ENCODE data around the gene DIAPH3. TPM values are rescaled to one million over a fixed set of nuclear protein-coding genes. Genes with fewer than 3 reads are reported as not detected.

The DIAPH3 gene
- polyA plus RNA-seq, 2 of the 4 experiments (the other 2 are of a cell fraction), result 10.8 to 13.6 TPM

DNA sequence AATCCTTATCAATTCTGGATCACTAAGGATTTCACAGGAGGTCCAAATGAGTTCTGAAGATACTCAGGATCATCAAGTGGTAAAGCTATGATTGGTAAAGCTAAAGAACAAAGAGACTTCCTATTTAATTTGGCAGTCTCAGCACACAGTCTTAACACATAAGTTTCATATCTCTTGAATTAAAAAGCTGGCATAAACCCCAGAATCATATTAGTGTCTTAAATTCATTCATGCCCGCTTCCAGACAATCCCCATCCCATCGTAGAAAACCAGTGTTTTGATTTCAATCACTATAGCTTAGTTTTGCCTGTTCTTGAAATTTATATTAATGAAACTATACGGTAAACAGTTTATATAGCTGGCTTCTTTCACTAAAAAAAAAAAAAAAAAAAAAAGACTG, 278.7 kb downstream of the DIAPH3 start:
- ATAC-seq (no peak), DNase-seq (ENCODE audit: low read depth in 1 of 2, low spot score in 1 of 2) (no peak), FAIRE-seq (no peak)
- 96% methylated on average over 3 of the region's 3 CpGs for WGBS (ENCODE audit: missing lambda C conversion rate)
- Histone ChIP-seq H3K4me3 (no peak overlapping the region), H3K4me1 (no peaks in the 10 kb centered on the region), H3K9me3 (no peaks in the 10 kb centered on the region), H3K4me2 (no peak overlapping the region), H3K27ac (no peak overlapping the region)
- CTCF ChIA-PET, result no interaction called here
- POLR2A ChIA-PET, result no interaction called here
- TF ChIP-seq, protein P1, sequence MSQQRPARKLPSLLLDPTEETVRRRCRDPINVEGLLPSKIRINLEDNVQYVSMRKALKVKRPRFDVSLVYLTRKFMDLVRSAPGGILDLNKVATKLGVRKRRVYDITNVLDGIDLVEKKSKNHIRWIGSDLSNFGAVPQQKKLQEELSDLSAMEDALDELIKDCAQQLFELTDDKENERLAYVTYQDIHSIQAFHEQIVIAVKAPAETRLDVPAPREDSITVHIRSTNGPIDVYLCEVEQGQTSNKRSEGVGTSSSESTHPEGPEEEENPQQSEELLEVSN (IDR thresholded peaks at IDR 0.05; ENCODE audit: borderline replicate concordance, low read depth), result no peak
- TF ChIP-seq FOXS1 (CRISPR knock-in tag; IDR thresholded peaks at IDR 0.05), result no peak
- TF ChIP-seq ZNF302 (CRISPR knock-in tag; IDR thresholded peaks at IDR 0.05), result no peak
- TF ChIP-seq PHF8 (IDR thresholded peaks at IDR 0.05; ENCODE audit: borderline replicate concordance, low read depth), result no peak
- no peak for TF ChIP-seq FOSB (CRISPR knock-in tag; IDR thresholded peaks at IDR 0.05)
- TF ChIP-seq EP300 (IDR thresholded peaks at IDR 0.05), result no peak
- no peak for TF ChIP-seq SMC3 (IDR thresholded peaks at IDR 0.05)
- no peak for TF ChIP-seq RFX5 (IDR thresholded peaks at IDR 0.05)
- TF ChIP-seq, protein P2, sequence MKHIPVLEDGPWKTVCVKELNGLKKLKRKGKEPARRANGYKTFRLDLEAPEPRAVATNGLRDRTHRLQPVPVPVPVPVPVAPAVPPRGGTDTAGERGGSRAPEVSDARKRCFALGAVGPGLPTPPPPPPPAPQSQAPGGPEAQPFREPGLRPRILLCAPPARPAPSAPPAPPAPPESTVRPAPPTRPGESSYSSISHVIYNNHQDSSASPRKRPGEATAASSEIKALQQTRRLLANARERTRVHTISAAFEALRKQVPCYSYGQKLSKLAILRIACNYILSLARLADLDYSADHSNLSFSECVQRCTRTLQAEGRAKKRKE (CRISPR knock-in tag; IDR thresholded peaks at IDR 0.05; ENCODE audit: low read depth), result no peak
- no peak for TF ChIP-seq MAZ (IDR thresholded peaks at IDR 0.05; ENCODE audit: borderline replicate concordance, low read depth, low read length)
- no peak for TF ChIP-seq HEYL (CRISPR knock-in tag; IDR thresholded peaks at IDR 0.05)
- TF ChIP-seq, protein P3, sequence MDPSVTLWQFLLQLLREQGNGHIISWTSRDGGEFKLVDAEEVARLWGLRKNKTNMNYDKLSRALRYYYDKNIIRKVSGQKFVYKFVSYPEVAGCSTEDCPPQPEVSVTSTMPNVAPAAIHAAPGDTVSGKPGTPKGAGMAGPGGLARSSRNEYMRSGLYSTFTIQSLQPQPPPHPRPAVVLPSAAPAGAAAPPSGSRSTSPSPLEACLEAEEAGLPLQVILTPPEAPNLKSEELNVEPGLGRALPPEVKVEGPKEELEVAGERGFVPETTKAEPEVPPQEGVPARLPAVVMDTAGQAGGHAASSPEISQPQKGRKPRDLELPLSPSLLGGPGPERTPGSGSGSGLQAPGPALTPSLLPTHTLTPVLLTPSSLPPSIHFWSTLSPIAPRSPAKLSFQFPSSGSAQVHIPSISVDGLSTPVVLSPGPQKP (IDR thresholded peaks at IDR 0.05; ENCODE audit: low read depth, low read length), result no peak
- TF ChIP-seq EHF (CRISPR knock-in tag; IDR thresholded peaks at IDR 0.05), result no peak
- TF ChIP-seq NR3C1 (IDR thresholded peaks at IDR 0.05), result no peak
- TF ChIP-seq, protein P4, sequence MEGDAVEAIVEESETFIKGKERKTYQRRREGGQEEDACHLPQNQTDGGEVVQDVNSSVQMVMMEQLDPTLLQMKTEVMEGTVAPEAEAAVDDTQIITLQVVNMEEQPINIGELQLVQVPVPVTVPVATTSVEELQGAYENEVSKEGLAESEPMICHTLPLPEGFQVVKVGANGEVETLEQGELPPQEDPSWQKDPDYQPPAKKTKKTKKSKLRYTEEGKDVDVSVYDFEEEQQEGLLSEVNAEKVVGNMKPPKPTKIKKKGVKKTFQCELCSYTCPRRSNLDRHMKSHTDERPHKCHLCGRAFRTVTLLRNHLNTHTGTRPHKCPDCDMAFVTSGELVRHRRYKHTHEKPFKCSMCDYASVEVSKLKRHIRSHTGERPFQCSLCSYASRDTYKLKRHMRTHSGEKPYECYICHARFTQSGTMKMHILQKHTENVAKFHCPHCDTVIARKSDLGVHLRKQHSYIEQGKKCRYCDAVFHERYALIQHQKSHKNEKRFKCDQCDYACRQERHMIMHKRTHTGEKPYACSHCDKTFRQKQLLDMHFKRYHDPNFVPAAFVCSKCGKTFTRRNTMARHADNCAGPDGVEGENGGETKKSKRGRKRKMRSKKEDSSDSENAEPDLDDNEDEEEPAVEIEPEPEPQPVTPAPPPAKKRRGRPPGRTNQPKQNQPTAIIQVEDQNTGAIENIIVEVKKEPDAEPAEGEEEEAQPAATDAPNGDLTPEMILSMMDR (IDR thresholded peaks at IDR 0.05), result no peak
- TF ChIP-seq, protein P5, sequence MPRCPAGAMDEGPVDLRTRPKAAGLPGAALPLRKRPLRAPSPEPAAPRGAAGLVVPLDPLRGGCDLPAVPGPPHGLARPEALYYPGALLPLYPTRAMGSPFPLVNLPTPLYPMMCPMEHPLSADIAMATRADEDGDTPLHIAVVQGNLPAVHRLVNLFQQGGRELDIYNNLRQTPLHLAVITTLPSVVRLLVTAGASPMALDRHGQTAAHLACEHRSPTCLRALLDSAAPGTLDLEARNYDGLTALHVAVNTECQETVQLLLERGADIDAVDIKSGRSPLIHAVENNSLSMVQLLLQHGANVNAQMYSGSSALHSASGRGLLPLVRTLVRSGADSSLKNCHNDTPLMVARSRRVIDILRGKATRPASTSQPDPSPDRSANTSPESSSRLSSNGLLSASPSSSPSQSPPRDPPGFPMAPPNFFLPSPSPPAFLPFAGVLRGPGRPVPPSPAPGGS (IDR thresholded peaks at IDR 0.05), result no peak
- TF ChIP-seq POLR2A (IDR thresholded peaks at IDR 0.05; ENCODE audit: low read length), result no peak
- TF ChIP-seq NFE2L2 (conservative IDR thresholded peaks at IDR 0.05; ENCODE audit: low read length), result no peak
- TF ChIP-seq CHD4 (IDR thresholded peaks at IDR 0.05; ENCODE audit: borderline replicate concordance), result no peak

DNA sequence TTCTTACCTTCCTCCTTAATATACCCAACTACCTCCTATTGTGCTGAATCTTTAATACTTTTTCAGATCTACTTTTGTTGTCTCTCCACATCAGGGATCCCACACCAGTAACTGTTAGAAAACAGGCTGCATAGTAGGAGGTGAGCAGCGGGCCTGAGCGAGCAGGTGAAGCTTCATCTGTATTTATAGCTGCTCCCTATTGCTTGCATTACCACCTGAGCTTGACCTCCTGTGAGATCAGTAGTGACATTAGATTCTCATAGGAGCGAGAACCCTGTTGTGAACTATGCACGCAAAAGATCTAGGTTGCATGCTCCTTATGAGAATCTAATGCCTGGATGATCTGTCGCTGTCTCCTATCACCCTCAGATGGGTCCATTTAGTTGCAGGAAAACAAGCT, 279.8 kb downstream of the DIAPH3 start:
- CTCF ChIA-PET, result no interaction called here
- ATAC-seq, result no peak

More for the DNA sequence above, 279.8 kb downstream of the DIAPH3 start:
- POLR2A ChIA-PET, result no interaction called here
- DNase-seq (ENCODE audit: low read depth in 1 of 2, low spot score in 1 of 2) (no peak), FAIRE-seq (no peak)
- WGBS (ENCODE audit: missing lambda C conversion rate), result 95% methylated on average over 5 of the region's 5 CpGs
- no peak overlapping the region for H3K27ac ChIP-seq
- H3K4me3 ChIP-seq, result no peak overlapping the region
- H3K4me2 ChIP-seq, result no peak overlapping the region
- TF ChIP-seq CHD4 (IDR thresholded peaks at IDR 0.05; ENCODE audit: borderline replicate concordance) (no peak), NPAS2 (CRISPR knock-in tag; IDR thresholded peaks at IDR 0.05; ENCODE audit: borderline replicate concordance) (no peak), ESRRA (IDR thresholded peaks at IDR 0.05; ENCODE audit: borderline replicate concordance, low read length) (no peak), TP53 (CRISPR knock-in tag; IDR thresholded peaks at IDR 0.05) (no peak), SREBF2 (IDR thresholded peaks at IDR 0.05) (no peak), HOXB13 (CRISPR knock-in tag; IDR thresholded peaks at IDR 0.05; ENCODE audit: low read depth) (no peak), NR3C1 (IDR thresholded peaks at IDR 0.05) (no peak)
- TF ChIP-seq, protein P3 (IDR thresholded peaks at IDR 0.05; ENCODE audit: low read depth, low read length), result no peak
- TF ChIP-seq, protein P2 (CRISPR knock-in tag; IDR thresholded peaks at IDR 0.05; ENCODE audit: low read depth), result no peak
- no peaks in the 10 kb centered on the region for H3K9me3 ChIP-seq
- H3K4me1 ChIP-seq, result no peaks in the 10 kb centered on the region
